ENCODE data around the gene IMPG1. TPM values are rescaled to one million over a fixed set of nuclear protein-coding genes. Genes with fewer than 3 reads are reported as not detected.
A peak's percentile ranks its signal among the peaks of the same experiment; 100 is the strongest.

IMPG1 gene
- total and polyA plus RNA-seq, 10 donors: 0.02 to 0.10 TPM; not detected in 8

GRCh38 chr6:75932067-75932466, 140.4 kb downstream of the IMPG1 start:
- Histone ChIP-seq H3K27ac (no peak overlapping the region), H3K4me3 (no peak overlapping the region), H3K36me3 (no peaks in the 10 kb centered on the region), H3K9me3 (no peaks in the 10 kb centered on the region), H3K4me1 (peaks cover 0 to 13% (median 9%) of the 10 kb centered on the region in 6 donors), H3K27me3 (replicated peaks in 1 of 7) (peaks cover 0 to 26% (median 6%) of the 10 kb centered on the region in 7 donors)
- no peak for DNase-seq
- no peak for TF ChIP-seq POLR2AphosphoS5 (IDR thresholded peaks at IDR 0.05)
- peak in 6 of 11 experiments; percentile 6 to 28 (median 23) for TF ChIP-seq CTCF (IDR thresholded peaks at IDR 0.05 in 8 of 11, conservative IDR thresholded peaks at IDR 0.05 in 3 of 11)
- 45 to 64% (median 53%) methylated on average over 5 of the region's 5 CpGs for whole genome bisulfite sequencing, 5 donors
- intact Hi-C loops (cut with DNase I; ENCODE audit: low total_unique reads): no loop called here

GRCh38 chr6:75931011-75931680, 141.3 kb downstream of the IMPG1 start:
- H3K4me3 ChIP-seq: no peak overlapping the region
- H3K36me3 ChIP-seq: no peaks in the 10 kb centered on the region
- intact Hi-C loops (cut with DNase I; ENCODE audit: low total_unique reads): no loop called here
- H3K27ac ChIP-seq: no peak overlapping the region
- H3K27me3 ChIP-seq (replicated peaks in 1 of 7): peaks cover 0 to 19% (median 6%) of the 10 kb centered on the region in 7 donors
- H3K9me3 ChIP-seq: no peaks in the 10 kb centered on the region
- WGBS, 5 donors: 79 to 88% (median 85%) methylated on average over 11 of the region's 11 CpGs
- H3K4me1 ChIP-seq: peaks cover 0 to 13% (median 9%) of the 10 kb centered on the region in 6 donors
- DNase-seq: no peak
- TF ChIP-seq POLR2A (IDR thresholded peaks at IDR 0.05) (no peak), POLR2AphosphoS5 (IDR thresholded peaks at IDR 0.05) (no peak), CTCF (IDR thresholded peaks at IDR 0.05 in 8 of 11, conservative IDR thresholded peaks at IDR 0.05 in 3 of 11) (no peak)

- no peaks in the 10 kb centered on the region for H3K9me3 ChIP-seq
- no peaks in the 10 kb centered on the region for H3K36me3 ChIP-seq
- no peaks in the 10 kb centered on the region for H3K4me1 ChIP-seq
- TF ChIP-seq POLR2A (IDR thresholded peaks at IDR 0.05) (no peak), POLR2AphosphoS5 (IDR thresholded peaks at IDR 0.05) (no peak), CTCF (IDR thresholded peaks at IDR 0.05 in 8 of 11, conservative IDR thresholded peaks at IDR 0.05 in 3 of 11) (no peak)
- no peak for DNase-seq
- no peak overlapping the region for H3K27ac ChIP-seq
- intact Hi-C loops (cut with DNase I; ENCODE audit: low total_unique reads): no loop called here
- H3K27me3 ChIP-seq (replicated peaks in 1 of 7): no peaks in the 10 kb centered on the region
- no peak overlapping the region for H3K4me3 ChIP-seq
- 84 to 86% (median 85%) methylated on average over 5 of the region's 5 CpGs for WGBS, 5 donors
Observed at GRCh38 chr6:75926293-75927168, 145.9 kb downstream of the IMPG1 start.

- H3K4me3 ChIP-seq: no peak overlapping the region
- H3K27ac ChIP-seq: no peak overlapping the region
- no peak for DNase-seq
- TF ChIP-seq POLR2AphosphoS5 (IDR thresholded peaks at IDR 0.05) (no peak), CTCF (IDR thresholded peaks at IDR 0.05 in 8 of 11, conservative IDR thresholded peaks at IDR 0.05 in 3 of 11) (no peak), POLR2A (IDR thresholded peaks at IDR 0.05) (no peak)
- intact Hi-C loops (cut with DNase I; ENCODE audit: low total_unique reads): no loop called here
- peaks cover 0 to 8% (median 0%) of the 10 kb centered on the region in 6 donors for H3K36me3 ChIP-seq
- H3K27me3 ChIP-seq (replicated peaks in 1 of 7): no peaks in the 10 kb centered on the region
- H3K9me3 ChIP-seq: no peaks in the 10 kb centered on the region
- H3K4me1 ChIP-seq: no peaks in the 10 kb centered on the region
Observed at GRCh38 chr6:75922226-75922625, 150.2 kb downstream of the IMPG1 start.
